PC-3 (cell line): ENCODE results near the gene NR5A1. TPM values are rescaled to one million over a fixed set of nuclear protein-coding genes. Genes with fewer than 3 reads are reported as not detected.

ENCODE experiments used
- ATAC-seq: fragments of 200-7000 bp; cut with Tn5 transposase; 2 replicates; pipeline ENCODE4 v1.9.1; 2020; ENCODE audit warnings: mild to moderate bottlenecking, moderate library complexity
- BruUV-seq: library from RNA; stranded (reverse); fragments of 400-500 nt; replicated peaks from 2 replicates; lab custom pipeline; 2021; lab: Mats Ljungman, UMichigan
- CTCF ChIA-PET: fragments of 300-600 bp; sonication (Branson Sonifier 250); formaldehyde crosslinking; loops from one replicate; lab custom pipeline; 2022; ENCODE audit warnings: antibody characterized with exemption; lab: Charles Lee
- POLR2A ChIA-PET: fragments of 300-600 bp; sonication (Branson Sonifier 250); formaldehyde crosslinking; loops from one replicate; lab custom pipeline; 2022; ENCODE audit warnings: antibody characterized with exemption; ENCODE audit not compliant: unreplicated experiment; lab: Charles Lee
- DNase-seq: peaks from one replicate; pipeline ENCODE4 v3.0.0-alpha.2; 2015
- H2AFZ ChIP-seq: fragments of 300-600 bp; sonication (generic); 2 replicates; pipeline ENCODE4 v1.6.0; 2016; ENCODE audit warnings: antibody characterized with exemption, low read length
- H3F3A ChIP-seq: fragments of 300-600 bp; sonication (generic); one replicate; pipeline ENCODE4 v1.6.0; 2017; ENCODE audit warnings: antibody characterized with exemption, low read length, control low read depth, mild to moderate bottlenecking; ENCODE audit not compliant: unreplicated experiment
- H3K27ac ChIP-seq: fragments of 300-600 bp; sonication (generic); 2 replicates; pipeline ENCODE4 v1.5.1; 2016; ENCODE audit warnings: mild to moderate bottlenecking, low read length
- H3K27me3 ChIP-seq: fragments of 300-600 bp; sonication (generic); 2 replicates; pipeline ENCODE4 v1.6.1; 2016; ENCODE audit warnings: low read length, mixed read lengths
- H3K36me3 ChIP-seq: fragments of 300-600 bp; sonication (generic); 2 replicates; pipeline ENCODE4 v1.6.1; 2016; ENCODE audit warnings: low read depth, mixed run types, low read length, mixed read lengths
- H3K4me1 ChIP-seq: fragments of 300-600 bp; sonication (generic); 2 replicates; pipeline ENCODE4 v1.5.1; 2016; ENCODE audit warnings: low read length; ENCODE audit not compliant: insufficient read depth
- H3K4me2 ChIP-seq: fragments of 300-600 bp; sonication (generic); 2 replicates; pipeline ENCODE4 v1.6.0; 2016; ENCODE audit warnings: low read length
- H3K4me3 ChIP-seq: fragments of 300-600 bp; sonication (generic); 2 replicates; pipeline ENCODE4 v1.5.1; 2016; ENCODE audit warnings: mild to moderate bottlenecking, low read length, mixed read lengths
- H3K79me2 ChIP-seq: fragments of 300-600 bp; sonication (generic); 2 replicates; pipeline ENCODE4 v1.6.1; 2017; ENCODE audit warnings: low read length, mixed read lengths
- H3K9ac ChIP-seq: fragments of 300-600 bp; sonication (generic); 2 replicates; pipeline ENCODE4 v1.6.0; 2016; ENCODE audit warnings: mild to moderate bottlenecking, low read length
- H3K9me2 ChIP-seq: fragments of 300-600 bp; sonication (generic); replicated peaks from 2 replicates; pipeline ENCODE4 v1.6.1; 2016; ENCODE audit warnings: mixed run types, low read length, mixed read lengths
- H3K9me3 ChIP-seq: fragments of 300-600 bp; sonication (generic); 2 replicates; pipeline ENCODE4 v1.6.1; 2016; ENCODE audit warnings: low read length, mixed read lengths
- H4K20me1 ChIP-seq: fragments of 300-600 bp; sonication (generic); 2 replicates; pipeline ENCODE4 v1.6.1; 2016; ENCODE audit warnings: low read length, mixed read lengths
- EZH2 ChIP-seq: fragments of 300-600 bp; sonication (generic); IDR thresholded peaks from one replicate; pipeline ENCODE4 v1.6.1; 2017; ENCODE audit warnings: antibody characterized with exemption, mild to moderate bottlenecking, low read length; ENCODE audit not compliant: unreplicated experiment
- EZH2phosphoT487 ChIP-seq: fragments of 300-600 bp; sonication (generic); IDR thresholded peaks from 2 replicates; pipeline ENCODE4 v1.6.1; 2018; ENCODE audit warnings: mild to moderate bottlenecking, antibody characterized with exemption, low read length, borderline replicate concordance
- intact Hi-C: fragments of 100-400 bp; cut with micrococcal nuclease; formaldehyde crosslinking; loops from 2 replicates; pipeline ENCODE4 v1.9.0; 2023
- total RNA-seq: library from RNA; depleted of rRNA; stranded (reverse); fragments of >200 nt; gene quantifications from 2 replicates; pipeline ENCODE4 v1.2.3, GENCODE V29; 2014
- TF ChIP-seq, protein P1 (sequence below): fragments of 300-600 bp; sonication (generic); conservative IDR thresholded peaks from 2 replicates; pipeline ENCODE4 v1.5.1; 2017; ENCODE audit warnings: antibody characterized with exemption, low read depth, mild to moderate bottlenecking, low read length

Gene NR5A1
- total RNA-seq, 1 experiment from 2014 or later: not detected

DNA sequence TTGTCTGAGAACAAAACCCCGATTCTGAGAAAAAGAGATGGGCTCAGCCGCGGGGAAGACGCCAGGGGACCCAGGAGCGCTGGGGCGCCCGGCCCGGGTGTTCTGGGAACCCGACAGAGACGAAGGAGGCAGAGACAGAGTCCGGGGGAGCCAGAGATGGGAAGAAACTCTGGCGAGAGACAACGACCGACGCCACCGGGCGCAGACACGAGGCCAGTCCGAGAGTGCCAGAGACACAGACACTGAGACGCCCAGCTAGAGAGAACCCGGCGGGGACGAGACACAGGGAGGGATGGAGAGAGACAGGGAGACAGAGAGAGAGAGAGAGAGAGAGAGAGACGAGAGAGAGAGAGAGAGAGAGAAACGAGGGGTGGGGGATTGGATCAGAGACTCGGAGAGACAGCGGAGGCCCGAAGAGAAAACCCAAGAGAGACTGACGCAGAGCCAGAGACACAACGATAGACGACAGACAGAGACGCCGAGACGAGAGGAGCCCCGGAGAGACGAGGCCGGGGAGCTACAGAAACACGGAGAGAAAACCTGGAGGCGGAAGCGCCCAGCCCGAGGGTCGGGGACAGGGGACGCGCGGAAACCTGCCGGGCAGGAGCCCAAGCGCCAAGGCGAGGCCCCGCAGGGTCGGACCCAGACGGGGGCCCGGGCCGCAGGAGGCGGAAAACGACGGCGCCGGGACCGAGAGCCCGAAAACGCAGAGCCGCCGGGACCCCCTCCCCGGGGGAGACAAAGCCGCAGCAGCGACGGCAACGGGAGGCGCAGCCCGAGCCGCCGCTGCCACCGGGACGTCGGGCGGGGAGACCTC lies 3.3 kb downstream of the NR5A1 start:
- no peaks in the 10 kb centered on the region for H3K27me3 ChIP-seq
- no peak for DNase-seq
- ChIA-PET CTCF (no interaction called here), POLR2A (no interaction called here)
- no peak for ATAC-seq
- H3K36me3 ChIP-seq: no peaks in the 10 kb centered on the region
- intact Hi-C loops: no loop called here
- H3K27ac ChIP-seq: no peak overlapping the region
- H3K79me2 ChIP-seq: no peaks in the 10 kb centered on the region
- no peak overlapping the region for H3K4me3 ChIP-seq
- no peaks in the 10 kb centered on the region for H3K9me2 ChIP-seq
- BruUV-seq: no TSS peak
- no peak overlapping the region for H2AFZ ChIP-seq
- H3K4me2 ChIP-seq: no peak overlapping the region
- H3K9ac ChIP-seq: no peak overlapping the region
- no peaks in the 10 kb centered on the region for H4K20me1 ChIP-seq
- TF ChIP-seq EZH2: no peak
- H3K4me1 ChIP-seq: no peaks in the 10 kb centered on the region
- H3F3A ChIP-seq: no peaks in the 10 kb centered on the region
- H3K9me3 ChIP-seq: no peaks in the 10 kb centered on the region

DNA sequence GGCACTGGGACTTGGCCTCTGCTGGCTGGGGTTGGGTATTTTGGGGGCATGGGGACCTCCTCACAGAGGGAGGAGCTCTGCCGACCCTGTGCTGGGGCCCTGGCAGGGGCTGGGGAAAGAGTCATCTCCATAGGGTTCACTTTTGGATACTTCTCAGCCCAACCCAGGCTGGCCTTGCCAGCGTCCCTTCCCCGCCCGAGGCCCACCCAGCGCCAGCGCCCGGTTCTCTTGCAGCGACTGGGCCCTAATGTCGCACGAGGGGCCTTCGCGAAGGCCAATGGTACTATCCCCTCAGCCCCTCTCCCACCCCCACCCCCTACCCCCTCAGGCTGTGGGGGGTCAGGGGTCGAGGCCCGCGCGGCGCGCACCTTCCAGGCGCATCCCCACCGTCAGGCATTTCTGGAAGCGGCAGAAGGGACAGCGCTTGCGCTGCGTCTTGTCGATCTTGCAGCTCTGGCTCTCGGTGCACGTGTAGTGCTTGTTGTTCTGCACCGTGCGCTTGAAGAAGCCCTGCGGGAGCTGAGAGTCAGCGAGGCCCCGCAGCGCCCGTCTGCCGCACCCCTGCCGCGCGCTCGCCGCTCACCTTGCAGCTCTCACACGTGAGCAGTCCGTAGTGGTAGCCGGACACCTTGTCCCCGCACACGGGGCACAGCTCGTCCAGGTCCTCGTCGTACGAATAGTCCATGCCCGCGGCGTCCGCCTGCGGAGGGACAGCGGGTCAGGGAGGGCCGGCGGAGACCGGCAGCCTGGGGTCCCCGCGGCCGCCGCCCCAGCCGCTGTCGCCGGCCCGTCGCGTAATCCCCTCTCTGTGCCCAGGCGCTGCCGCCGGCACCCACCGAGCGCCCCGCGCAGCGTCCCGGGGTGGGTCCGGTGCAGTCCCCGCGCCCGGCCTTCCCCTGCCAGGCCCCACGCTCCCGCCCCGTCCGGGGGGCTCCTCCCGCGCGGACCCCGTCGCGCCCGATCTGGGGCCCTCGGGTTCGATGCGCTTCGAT lies 4.2 kb downstream of the NR5A1 start:
- Histone ChIP-seq H4K20me1 (no peaks in the 10 kb centered on the region), H2AFZ (no peak overlapping the region), H3K9me2 (no peaks in the 10 kb centered on the region), H3K4me3 (no peak overlapping the region), H3K36me3 (no peaks in the 10 kb centered on the region), H3K4me2 (no peak overlapping the region), H3K9me3 (no peaks in the 10 kb centered on the region), H3K4me1 (no peaks in the 10 kb centered on the region), H3K79me2 (no peaks in the 10 kb centered on the region), H3K27ac (no peak overlapping the region), H3K27me3 (no peaks in the 10 kb centered on the region), H3K9ac (no peak overlapping the region), H3F3A (no peaks in the 10 kb centered on the region)
- intact Hi-C loops: no loop called here
- ATAC-seq (no peak), DNase-seq (no peak)
- ChIA-PET POLR2A (no interaction called here), CTCF (no interaction called here)
- no TSS peak for BruUV-seq
- TF ChIP-seq, protein P1, sequence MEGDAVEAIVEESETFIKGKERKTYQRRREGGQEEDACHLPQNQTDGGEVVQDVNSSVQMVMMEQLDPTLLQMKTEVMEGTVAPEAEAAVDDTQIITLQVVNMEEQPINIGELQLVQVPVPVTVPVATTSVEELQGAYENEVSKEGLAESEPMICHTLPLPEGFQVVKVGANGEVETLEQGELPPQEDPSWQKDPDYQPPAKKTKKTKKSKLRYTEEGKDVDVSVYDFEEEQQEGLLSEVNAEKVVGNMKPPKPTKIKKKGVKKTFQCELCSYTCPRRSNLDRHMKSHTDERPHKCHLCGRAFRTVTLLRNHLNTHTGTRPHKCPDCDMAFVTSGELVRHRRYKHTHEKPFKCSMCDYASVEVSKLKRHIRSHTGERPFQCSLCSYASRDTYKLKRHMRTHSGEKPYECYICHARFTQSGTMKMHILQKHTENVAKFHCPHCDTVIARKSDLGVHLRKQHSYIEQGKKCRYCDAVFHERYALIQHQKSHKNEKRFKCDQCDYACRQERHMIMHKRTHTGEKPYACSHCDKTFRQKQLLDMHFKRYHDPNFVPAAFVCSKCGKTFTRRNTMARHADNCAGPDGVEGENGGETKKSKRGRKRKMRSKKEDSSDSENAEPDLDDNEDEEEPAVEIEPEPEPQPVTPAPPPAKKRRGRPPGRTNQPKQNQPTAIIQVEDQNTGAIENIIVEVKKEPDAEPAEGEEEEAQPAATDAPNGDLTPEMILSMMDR: no peak
- TF ChIP-seq EZH2 (no peak), EZH2phosphoT487 (no peak)

DNA sequence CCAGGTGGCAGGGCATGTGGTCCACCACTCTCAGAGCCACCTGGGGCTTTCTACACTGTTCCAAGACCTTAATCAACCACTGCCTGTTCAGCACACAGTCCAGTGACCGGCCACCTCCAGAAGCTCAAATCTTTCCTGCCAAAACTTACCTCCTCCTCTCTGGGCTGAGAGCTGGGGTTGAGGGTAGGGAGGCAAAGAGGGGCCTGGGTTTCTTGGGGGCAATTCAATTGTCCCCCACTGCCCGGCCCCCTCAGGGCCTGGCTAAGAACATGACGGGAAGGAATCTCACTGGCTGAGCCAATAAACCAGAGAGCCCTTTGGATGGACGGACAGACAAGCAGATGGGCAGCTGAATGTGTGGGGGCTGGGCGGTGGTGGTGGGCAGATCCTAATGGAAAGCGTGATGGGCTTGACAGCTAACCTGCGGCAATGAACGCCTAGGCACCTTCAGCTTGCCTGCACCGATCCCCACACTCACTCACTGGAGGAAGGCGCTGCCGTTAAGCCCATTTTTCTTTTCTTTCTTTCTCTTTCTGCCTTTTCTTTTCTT lies 5.4 kb downstream of the NR5A1 start:
- POLR2A ChIA-PET: no interaction called here
- H3K9me3 ChIP-seq: no peaks in the 10 kb centered on the region

More for the DNA sequence above, 5.4 kb downstream of the NR5A1 start:
- ATAC-seq (no peak), DNase-seq (no peak)
- no peaks in the 10 kb centered on the region for H4K20me1 ChIP-seq
- no peak overlapping the region for H2AFZ ChIP-seq
- no peaks in the 10 kb centered on the region for H3F3A ChIP-seq
- H3K9me2 ChIP-seq: no peaks in the 10 kb centered on the region
- no peak overlapping the region for H3K4me3 ChIP-seq
- CTCF ChIA-PET: no interaction called here
- intact Hi-C loops: no loop called here
- H3K36me3 ChIP-seq: no peaks in the 10 kb centered on the region
- no TSS peak for BruUV-seq
- H3K4me2 ChIP-seq: no peak overlapping the region
- no peak overlapping the region for H3K27ac ChIP-seq
- H3K4me1 ChIP-seq: no peaks in the 10 kb centered on the region
- no peak overlapping the region for H3K9ac ChIP-seq
- H3K79me2 ChIP-seq: no peaks in the 10 kb centered on the region
- no peak for TF ChIP-seq EZH2phosphoT487
- no peak for TF ChIP-seq EZH2
- TF ChIP-seq, protein P1: no peak
- H3K27me3 ChIP-seq: no peaks in the 10 kb centered on the region
